NCI-H460 (cell line): Measurements from ENCODE around the gene ZRANB1. TPM values are rescaled to one million over a fixed set of nuclear protein-coding genes. Genes with fewer than 3 reads are reported as not detected.

Experiments used
- DNase-seq: peaks from one replicate; pipeline ENCODE4 v3.0.0-alpha.2; 2016; ENCODE audit warnings: low read depth; ENCODE audit errors: extremely low read depth
- total RNA-seq: library from RNA; depleted of rRNA; stranded (reverse); fragments of >200 nt; shearing (Covaris generic); gene quantifications from 2 replicates; pipeline ENCODE4 v1.2.3, GENCODE V29; 2014

Gene ZRANB1
- total RNA-seq, 1 experiment from 2014 or later, result 30.5 TPM

DNA sequence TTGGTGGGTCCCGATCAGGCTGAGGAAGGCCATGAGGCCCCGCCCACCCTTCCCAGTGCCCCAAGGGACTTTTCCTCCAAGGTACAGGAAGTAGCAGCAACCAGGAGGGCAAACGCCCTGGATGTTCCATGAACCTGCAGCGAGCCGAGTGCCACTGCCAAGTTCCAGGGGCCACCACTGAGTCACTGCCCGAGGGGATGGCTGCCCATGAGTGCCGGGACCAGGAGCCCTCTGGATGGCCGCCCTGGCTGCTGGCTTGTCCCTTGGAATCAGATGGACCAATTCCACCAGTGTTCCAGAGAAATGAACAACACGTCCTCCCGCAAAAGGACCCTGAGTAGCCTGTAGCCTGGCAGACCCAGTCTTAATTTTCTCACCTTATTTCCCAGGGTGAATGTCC is 74.2 kb downstream of the ZRANB1 start:
- no peak for DNase-seq

DNA sequence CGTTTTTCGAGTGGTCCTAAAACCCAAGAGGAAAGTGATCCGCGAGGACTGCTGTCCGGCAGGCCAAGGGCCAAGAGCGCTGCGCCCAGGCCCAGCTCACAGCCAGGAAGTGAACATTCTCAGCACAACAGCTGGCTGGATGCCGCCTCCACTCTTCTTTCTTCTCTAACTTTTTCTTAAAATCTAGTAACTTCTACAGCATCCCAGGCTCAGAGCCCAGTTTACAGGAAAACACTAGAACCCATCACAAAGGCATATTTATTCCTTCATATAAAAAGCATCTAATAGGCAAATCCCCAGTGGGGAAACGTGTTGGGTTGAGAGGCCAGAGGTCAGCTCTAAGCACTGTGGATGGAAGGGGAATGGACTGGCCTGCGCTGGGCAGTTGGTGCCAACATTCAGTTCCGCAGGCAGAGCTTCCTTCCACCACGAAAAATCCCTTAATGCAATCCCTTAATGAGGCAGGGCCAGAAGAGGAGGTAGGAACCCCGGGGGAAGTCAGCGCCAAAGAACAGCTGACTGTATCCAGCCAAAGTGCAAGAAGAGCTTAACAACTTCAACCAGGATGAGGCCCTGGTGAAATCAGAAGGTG is 74.8 kb downstream of the ZRANB1 start:
- no peak for DNase-seq

DNA sequence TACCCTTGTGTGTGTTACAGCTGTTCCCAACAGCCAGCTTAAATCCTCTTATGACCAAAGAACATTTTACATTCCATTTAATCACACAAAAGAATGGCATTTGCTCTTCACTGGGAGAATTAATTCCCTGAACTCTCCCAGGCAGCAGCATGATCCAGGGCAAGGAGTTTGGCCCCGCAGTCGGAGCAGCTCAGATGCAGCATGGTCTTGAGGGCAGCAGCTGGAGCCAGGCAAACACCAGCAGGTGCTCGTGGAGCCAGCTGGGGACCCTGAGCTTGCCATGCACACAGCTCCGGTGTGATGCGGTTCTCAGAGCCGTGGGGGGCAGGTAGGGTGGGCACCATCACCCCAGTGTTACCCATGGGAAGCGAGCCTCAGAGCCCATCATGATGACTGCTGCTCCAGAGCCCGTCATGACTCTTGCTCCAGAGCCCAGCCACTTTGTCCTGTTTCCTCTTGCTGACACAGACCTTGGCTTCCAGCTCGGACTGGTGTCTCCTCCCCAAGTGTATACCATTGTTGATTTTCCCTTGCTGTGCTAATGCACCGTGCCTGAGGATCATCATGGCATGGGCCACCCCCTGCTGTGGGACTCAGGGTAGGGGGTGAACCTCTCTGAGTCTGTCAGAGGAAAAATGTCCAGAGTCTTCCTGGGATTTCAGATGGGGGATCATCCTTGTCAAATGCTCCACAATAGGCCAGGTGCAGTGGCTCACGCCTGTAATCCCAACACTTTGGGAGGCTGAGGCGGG is 75.8 kb downstream of the ZRANB1 start:
- DNase-seq, result no peak

DNA sequence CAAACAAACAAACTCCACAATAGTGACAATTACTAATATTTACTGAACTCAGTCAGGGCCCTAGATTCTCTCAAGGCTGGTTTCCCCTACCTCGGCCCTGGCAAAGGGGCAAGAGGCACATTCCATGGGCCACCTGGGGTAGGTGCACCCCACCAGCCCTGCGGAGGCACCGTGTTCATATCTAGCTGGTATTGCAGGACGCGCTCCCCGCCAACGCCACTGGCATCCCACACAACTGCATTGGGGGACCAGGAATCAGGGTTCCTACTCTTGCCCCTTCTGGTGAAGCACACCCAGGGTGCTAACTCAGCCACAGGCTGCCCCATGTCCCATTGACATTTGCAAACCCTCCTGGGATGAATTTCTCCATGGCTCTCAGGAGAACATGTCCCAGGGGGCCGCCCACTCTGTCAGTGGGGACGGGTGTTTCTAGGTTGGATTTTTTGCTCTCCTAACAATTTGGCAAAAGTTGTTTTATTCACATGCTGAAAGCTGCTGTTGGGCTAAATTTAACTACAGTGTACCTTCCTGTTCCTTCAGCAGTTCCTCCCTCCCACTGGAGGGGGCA is 76.7 kb downstream of the ZRANB1 start:
- no peak for DNase-seq

DNA sequence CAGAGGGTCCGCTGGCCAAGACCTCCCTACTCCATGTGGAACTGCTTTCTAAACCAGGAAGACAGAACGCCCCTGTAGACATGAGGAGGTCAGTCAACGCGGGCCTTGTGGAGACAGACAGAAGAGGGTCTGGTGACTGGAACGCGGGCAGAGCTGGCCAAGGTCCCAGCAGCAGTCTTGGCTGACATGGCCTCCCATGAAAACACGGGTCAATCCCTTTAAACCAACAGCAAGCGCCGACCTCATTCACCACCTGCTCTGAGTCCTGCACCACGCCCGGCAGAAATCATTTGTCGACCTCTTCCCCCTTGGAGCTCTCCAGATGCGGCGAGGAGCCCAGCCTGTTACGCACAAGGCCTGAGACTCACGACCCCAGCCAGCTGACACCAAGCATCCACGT is 78.5 kb downstream of the ZRANB1 start:
- no peak for DNase-seq

DNA sequence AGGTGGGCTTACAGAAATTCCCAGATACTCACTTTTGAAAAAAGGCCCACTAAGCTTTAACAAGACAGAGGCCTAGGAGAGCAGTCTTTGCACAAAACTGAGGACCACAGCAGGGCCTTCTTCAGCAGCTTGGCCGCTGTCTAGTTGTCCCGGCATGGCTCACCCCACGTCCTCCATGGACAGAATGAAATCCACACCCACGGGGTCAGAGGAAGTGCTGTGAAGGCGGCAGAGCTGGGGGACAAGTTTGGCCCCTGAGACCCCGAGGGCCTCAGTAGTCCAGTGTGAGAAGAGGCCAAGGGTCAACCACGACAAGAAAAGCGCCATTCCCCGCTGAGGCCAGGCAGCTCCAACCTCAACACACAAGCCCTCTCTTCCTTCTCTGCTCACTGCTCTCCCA is 78.9 kb downstream of the ZRANB1 start:
- no peak for DNase-seq

DNA sequence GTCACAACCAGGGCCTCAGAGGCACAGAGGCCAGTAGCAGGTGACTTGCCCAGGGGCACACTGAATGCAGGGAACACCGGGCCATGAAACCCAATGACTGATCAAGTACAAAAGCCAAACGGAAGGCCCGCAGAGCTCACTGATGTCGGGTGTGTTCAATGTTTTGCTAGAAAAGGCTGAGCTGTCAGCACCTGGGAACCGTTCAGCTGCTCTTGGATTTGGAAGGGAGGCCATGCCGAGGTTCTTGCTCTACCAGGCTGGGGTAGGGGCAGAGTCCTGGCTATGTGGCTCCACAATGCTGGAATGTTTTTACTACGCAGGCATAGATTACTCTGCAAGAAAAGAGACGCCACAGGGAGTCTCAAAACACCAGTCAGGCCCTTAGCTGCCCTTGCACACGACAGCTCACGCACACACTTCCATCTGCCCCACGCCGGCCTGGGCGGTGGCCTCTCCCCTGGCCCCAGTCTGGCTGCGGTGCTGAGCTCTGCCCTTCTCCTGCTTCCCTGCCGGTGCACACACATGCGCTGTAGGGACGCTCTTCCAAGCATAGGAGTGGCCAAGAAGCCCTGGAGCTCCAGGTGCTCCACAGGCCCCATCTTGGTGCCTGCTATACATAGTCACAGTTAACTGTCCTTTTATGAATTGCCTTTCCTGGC is 79.9 kb downstream of the ZRANB1 start:
- no peak for DNase-seq

DNA sequence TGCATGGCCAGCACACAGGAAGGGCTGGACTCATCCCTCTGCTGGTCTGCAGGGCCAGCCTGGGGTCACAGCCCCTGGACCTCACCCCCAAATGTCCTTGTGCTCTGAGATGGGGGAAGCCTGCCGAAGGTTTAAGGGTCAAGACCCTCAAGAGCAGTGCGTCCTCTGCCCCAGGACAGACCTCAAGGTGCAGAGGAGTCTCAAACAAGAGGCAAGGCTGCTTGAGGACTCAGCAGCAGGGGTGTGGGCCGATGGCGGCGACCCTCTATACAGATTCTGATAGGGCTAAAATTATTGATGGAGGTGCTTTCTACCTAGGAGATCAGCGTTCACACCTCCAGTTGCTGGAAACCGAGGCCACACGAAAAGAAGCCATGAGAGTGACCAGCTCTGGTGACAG is 80.7 kb downstream of the ZRANB1 start:
- DNase-seq, result no peak

DNA sequence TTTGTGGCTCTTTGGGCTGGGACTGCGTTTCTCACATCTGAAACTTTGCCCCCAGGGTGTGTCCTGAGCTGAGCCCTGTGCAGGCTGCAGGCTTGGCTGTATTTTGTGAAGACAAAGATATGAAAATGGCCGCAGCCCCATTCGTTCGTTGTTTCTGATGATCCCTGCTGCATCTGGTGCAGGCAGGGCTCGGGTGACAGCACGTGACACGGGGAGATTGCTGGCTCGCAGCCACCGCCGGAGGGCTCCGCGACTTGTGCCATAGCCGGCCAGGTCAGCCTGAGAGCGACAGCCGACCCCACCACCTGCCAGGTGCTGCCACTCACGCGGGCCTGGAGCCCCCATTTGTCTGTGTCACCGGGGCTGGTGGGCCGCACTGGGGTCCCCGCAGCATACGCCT is 81.3 kb downstream of the ZRANB1 start:
- no peak for DNase-seq

DNA sequence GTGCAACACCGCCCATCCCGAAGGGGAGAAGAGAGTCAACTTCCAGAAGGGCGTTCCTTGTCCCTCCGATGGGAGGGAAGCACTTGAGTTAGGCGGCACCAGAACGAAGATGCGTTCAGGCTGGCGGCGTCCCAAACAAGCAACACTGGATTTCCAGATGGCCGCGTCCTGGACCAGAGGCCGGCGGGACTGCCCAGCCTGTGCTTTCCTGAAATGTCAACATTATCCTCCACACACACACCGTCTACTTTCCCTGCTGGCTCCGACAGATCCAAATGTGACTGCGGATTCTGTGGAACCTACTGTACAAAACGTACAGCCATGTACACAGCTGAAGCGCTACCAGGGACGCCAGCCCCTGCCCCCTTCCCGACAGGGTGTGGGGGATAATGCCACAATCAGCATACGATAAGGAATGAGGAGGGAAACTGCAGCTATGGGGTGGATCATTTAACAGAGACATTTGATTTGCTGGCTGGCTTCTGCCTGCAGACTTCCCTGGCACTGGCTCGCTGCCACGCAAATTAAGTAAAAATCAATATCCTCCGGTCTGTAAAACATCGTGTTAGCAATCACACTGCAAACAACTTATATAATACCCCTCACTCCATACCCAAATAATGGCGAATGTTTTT is 82.1 kb downstream of the ZRANB1 start:
- no peak for DNase-seq

DNA sequence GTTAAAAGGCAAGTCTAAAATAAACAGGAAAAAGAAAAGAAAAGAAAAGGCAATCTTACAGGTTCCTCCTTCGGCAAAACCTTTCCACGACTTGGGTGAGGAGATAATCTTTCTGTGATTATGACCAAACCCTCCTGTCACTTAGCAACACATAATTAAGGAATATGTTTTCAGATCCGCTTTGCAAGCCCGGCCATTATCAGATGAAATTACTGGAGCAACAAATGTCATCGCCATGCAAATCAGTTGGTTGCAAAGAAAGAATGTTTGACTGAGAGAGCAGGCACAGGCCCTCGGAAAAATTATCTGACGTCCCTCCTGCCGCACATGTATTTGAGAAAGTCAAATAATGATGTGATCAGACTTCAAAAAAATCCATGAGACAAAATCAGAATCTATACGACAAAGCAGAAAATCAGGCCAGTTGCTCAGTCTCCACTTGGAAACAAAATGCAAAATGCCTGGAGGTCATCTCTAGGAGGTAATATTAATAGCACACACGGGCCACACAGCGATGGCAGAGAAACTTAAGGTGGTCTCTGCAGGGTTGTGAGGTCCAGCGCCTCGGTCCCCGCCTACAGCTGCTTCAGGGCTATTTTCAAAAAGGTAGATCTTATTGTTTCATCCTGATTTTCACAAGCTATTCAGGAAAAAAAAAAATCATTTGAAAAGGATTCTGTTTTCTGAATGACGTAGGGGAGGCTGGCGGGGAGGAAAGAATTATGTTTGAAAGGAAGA is 82.7 kb downstream of the ZRANB1 start:
- DNase-seq, result no peak

DNA sequence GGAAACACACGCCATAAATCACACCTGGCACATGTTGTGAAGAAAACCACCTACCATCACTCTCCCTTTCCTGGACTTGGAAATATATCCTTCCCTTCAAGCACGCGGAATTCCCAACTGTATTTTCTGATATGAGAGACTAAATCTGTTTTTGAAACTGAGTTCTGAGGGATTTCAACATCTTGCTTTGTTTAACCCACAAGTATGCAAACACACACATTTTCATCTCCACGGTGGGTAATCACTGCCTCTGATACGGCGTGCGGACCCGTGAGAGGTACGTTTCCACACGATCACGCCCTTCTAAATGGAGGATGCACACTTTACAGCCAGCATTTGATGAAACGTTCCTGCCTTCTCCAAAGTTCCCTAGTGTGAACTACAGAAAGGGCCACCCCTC is 83.4 kb downstream of the ZRANB1 start:
- no peak for DNase-seq

DNA sequence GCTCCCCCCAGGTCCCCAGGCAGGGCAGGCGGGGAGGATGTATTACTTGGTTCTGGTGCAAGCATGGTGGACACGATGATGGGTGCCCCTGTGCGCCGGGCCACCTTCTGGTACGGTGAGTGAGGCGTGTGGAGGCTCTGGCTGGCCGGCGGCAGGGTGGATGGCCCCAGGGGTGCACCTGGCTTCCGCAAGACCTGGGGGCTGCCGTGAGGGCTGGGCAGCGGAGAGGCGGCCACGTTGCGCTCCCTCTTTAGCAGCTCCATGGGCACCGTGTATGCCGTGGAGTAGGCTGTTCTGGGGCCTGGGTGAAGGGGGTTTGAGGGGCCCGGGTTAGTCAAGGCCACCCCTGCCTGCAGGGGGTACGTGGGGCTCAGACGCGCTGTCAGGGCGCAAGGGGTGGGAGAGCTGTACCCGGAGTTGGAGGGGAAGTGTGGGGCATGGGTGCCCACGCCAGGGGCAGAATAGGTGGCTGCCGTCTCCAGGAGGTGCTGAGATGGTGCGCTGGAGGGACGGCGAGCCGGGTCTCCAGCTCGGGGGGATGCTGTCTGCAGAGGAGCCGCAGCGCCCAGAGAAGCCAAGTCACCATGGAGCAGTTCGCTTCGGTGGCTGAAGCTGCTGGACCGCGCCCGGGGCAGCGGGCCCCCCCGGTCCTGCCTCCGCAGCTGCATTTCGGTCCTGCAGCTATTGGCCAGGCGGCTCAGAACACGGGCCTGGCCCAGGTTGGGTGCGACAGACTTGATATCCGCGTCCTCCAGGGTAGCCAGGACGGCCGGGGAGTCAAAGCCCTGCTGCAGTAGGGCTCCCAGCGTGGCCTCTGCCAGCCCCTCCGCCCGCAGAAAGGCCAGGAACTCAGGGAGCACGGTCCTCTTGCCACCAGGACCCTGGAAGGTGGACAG is 84.4 kb downstream of the ZRANB1 start:
- no peak for DNase-seq

DNA sequence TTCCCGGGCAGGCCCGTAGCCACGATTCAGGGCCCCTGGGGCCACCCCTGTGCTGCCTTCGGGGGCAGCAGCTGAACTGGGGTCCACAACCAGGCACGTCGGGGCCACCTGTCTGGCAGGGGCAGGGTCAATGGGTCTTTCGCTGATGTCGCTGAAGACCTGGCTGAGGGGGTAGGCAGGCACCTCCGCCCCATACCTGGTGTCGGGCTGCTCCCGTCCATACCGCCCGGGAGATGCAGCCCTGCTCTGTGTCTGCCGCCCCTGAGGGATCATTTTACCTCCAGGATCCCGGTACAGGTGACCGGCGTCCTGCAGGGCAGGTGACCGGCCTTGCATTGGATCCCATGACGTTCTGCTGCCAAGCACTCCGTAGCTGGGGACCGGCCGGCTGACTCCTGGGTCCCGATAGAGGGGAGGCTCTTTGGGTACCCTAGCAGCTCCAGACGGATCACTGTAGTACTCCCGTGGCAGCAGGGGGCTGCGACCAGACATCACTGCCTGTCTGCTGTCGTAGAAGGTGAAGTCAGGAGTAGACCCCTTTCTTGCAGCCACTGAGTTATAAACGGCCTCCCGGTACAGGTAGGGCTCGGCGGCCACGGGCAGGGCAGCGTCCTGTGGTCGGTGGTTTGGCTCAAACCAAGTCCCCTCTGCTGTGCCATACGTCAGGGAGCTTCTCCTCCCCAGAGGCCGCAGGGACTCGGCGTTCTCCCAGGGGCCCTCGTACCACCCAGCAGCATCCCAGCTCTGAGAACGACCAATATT is 85.2 kb downstream of the ZRANB1 start:
- DNase-seq, result no peak

DNA sequence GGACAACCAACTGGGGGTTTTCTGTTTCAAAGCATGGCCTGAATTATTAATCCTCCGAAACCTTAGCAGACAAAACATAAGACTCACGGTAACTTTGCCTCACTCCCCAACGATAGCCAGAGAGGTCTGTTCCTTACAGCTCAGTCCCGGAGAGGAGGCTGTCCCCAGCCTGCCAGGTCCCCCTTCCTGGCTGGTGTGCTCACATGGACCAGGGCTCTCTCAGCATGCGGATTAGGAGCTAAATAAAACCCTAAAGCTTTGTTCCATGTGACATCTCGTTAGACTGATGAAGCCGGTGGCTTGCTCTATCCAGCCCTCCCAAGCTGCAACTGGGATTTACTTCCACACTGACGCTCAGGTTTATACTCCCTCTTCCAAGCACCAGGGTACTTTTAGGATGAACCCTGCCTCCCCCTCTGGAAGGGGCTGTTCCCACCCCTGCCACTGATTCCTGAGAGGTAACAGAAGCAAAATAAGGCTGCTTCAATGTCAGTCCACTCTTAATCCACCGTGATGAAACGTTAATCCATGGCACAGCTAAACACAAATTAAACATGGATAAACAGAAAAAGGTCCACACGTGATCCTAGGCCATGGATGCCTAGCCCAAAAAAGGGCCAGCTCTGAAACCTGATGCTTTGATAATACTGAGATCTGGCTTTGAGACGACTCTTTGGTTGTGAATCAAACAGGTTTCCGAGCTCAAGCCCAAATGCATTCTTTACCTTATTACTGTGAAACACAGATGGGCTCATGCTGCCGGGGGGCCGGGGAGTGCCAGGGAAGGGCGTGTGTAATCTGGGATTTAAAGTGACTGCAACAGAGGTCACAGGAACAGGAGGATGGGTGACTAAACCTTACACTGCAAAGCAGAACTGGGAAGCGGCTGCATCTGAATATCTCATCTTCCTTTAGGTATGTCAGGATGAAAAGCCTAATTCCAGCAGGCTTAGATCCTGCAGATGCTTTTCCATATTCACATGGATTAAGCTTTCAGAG is 86.2 kb downstream of the ZRANB1 start:
- no peak for DNase-seq

DNA sequence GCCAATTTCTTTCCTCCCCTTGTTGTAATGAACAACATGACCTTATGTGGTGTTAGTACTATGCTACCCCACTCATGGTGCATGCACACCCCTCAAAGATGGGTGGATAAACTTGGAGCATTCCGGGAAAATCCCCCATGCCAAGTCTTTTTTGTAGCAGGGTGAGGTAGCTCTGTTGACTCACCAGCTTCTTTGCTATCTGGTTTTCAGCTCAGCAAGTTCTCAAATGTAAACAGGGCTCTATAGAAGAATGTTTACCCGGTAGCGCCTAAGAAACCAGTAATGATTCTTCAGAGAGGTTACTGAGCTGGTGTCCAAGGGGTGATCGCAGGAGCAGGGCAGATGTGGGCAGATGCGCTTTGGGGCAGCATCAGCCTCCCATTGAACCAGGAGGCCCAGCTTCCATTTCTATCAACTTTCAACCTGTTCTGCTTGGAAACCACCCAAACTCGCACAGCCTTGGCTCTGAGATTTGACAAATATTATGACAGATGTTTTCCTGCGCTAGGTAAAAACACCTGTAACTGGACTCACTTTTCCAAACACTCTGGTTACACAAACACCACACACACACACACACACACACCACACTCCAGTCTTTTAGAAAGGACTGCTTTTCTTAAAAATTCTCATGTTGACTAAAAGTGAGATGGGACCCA is 87.8 kb downstream of the ZRANB1 start:
- DNase-seq, result no peak

DNA sequence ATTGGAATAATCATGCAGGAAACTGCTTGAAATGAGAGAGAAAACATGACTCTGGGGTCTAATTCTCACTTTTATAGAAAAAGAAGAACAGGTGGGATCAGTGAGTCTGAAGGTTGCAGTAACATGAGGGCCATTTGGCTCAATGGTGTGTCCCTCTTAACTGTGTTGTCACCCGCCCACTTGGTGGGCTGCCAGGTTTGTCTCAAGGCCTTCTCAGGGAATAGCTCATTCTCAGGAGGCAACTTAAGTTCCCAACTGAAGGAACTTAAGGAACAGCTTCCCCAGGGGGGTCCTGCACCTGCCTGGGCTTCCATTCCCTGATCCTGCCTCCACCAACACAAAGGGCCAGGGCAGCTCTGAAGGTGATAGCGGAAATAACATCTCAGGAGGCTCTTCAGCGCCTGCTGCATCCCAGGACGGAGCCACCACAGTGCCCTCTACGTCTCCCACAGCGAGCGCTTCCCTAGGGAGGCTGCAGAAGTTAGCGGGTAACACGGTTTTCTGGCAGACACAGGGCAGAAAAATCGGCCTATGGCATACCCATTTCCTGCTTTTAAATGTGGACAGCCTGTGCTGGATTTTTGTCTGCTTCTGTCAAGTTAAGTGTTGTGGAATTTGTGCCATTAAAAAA is 88.8 kb downstream of the ZRANB1 start:
- no peak for DNase-seq
